GM21723 (cell line): ENCODE measurements around the gene CDK15.

ENCODE experiments used
- ATAC-seq: cut with Tn5 transposase; IDR thresholded peaks from one replicate; pipeline ENCODE4 v1.9.1; 2021; ENCODE audit warnings: mild to moderate bottlenecking, moderate library complexity; ENCODE audit not compliant: unreplicated experiment

Gene CDK15

DNA sequence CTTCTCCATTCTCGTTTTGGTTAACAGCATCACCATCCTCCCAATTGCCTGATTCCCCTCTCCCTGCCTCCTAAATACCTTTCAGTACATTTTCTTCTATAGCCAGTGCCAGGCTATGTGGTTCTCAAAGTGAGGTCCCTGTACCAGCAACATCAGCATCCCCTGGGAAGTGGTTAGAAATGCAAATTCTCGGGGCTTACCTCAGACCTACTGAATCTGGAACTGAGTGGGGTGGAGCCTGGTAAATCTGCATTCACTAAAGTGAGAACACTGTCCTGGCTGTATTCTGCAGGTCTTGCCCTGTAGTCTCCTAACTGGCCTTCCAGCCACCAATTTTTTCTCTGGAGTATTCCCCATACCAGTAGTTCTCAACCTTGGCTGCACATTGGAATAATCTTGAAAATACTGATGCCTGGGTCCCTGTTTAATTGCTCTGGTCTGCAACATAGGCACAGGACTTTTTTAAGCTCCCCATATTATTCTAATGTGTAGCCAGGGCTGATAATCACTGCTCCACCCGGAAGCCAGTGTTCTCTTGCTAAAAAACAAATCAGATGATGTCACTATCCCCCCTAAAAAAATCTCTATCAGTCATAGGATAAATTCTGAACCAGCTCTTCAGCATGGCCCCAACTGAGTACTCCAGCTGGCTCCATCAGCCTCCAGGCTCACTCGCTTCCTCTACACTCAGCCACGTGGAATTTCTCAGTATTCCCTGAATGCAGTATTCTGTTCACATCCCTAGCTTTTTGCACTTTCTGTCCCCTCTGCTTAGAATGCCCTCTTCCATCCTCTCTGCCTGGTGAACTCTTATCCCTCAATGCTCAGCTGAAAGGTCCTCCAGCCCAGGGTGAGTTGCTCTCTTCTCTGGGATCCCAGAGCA is 98.4 kb downstream of the CDK15 start:
- ATAC-seq = peak; percentile 88

GRCh38 chr2:201906777-201907562 is 100.6 kb downstream of the CDK15 start:
- no peak for ATAC-seq

- no peak for ATAC-seq
These were observed 101.2 kb downstream of the CDK15 start for GRCh38 chr2:201907563-201907881.

GRCh38 chr2:201908901-201909300 is 102.6 kb downstream of the CDK15 start:
- ATAC-seq = no peak

DNA sequence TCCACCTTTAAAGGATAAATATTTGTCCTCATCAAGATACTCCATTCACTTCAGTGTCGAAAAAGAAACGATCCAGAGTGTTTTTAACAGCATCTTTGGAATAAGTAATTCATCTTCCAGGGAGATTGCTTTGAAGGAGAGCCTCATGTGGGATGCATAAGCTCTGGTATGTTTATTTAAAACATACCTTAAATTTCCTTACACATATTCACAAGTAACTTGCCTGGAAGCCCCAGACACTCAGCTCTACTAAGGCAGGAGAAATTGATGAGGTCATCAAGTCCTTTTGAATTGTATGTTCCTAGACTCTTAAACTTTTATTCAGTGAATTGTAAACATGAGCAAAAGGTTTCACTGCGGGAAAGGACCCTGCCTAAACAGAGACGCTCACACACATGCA is 103.0 kb downstream of the CDK15 start:
- no peak for ATAC-seq

DNA sequence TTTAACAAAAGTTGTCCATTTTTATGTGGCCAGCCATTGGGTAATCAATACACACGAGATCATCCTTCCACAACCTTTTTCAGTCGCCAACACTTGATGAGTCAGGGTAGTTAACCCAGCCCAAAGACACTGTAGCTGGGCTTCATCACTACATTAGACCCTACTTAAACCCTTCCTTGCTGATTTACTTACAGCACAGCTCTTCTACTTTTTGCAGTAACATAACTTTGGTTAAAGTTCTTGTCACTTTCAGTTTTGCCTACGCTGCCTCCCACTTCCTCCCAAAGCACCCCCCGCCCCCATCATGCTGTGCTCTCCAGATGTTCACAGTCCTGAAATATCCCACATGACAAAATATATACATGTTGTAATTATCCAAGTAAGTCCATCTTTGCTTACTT is 103.6 kb downstream of the CDK15 start:
- peak; percentile 79 for ATAC-seq

DNA sequence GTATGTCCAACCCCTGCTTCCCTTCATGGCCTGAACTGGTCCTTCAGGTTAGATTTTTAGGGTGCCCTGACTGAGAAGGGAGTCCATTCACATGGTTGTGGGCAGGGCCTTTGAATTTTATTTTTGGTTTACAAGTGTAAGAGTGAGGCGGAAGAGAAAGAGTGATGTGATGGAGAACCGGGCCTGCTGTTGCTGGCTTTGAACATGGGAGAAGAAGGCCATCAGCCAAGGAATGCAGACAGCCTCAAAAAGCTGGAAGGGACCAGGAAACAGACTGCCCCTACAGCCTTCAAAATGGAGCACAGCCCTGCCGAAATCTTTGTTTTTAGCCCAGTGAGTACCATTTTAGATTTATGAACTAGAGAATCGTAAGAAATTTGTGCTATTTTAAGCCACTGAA is 105.0 kb downstream of the CDK15 start:
- ATAC-seq = no peak

DNA sequence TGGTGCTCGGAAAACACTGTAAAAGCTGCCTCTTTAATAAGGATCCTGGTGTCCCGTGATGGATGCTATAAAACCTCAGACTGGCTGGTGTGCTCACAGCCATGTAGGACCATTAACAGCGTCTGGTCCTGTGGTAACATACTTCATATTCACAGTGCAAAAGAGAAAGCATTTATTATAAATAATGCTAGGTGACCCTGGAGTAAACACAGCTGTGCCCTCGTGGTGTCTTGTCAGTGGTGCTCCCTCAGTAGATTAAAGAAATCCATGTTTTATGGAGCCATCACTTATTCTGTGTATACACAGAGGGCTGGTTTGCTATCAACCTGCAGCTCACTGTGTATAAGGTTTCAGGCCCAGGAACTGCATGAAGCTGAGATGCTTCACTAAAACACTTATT is 106.9 kb downstream of the CDK15 start:
- ATAC-seq = no peak

- no peak for ATAC-seq
These were observed 109.1 kb downstream of the CDK15 start for GRCh38 chr2:201915446-201915845.

- ATAC-seq = no peak
These were observed 110.2 kb downstream of the CDK15 start for GRCh38 chr2:201916565-201916964.

DNA sequence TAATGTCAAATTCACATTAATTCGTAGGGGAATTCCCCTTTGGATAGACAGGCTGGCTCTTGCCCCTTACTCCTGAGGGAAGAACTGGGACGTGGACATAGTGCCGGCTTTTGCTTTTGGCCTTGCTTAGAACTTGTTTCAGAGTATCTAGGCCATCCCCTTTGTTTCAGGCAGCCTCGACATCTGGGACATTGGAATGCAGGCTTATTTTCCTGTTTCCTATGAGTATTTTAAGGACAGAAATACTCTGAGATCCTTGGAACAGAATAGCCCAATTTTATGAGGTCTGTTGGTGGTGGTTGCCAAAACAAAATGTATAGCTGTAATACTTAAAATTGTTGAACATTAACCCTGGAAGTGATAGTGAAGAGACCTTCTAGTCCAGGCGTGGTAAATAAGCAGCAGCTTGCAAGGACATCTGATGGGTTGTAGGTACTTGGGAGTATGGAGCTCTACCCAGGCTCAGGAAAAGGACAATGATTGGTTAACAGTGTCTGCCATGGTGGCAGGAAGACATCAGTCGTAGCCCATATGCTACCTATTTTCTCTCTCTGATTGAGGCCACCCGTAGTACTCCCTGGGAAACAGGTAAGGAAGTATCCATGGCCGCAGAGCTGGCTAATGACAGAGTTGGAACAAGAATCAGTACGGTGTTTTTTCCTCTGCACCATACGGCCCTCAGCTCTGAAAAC is 112.4 kb downstream of the CDK15 start:
- ATAC-seq = no peak

DNA sequence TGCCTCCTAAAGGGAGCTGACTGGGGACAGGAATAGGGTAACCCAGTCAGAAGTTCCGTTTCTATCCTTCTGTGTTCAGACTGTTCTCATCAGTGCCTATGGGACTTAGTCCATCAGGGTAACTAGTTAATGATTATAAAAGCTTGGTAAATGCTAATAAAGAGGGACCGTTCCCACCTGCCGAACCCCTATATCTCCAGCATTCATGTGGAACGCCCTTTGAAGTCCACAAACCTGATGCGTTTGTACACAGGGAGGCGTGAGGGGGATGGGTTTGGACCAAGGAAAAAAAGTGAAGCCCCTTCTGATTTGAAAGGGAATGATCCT is 112.9 kb downstream of the CDK15 start:
- no peak for ATAC-seq

DNA sequence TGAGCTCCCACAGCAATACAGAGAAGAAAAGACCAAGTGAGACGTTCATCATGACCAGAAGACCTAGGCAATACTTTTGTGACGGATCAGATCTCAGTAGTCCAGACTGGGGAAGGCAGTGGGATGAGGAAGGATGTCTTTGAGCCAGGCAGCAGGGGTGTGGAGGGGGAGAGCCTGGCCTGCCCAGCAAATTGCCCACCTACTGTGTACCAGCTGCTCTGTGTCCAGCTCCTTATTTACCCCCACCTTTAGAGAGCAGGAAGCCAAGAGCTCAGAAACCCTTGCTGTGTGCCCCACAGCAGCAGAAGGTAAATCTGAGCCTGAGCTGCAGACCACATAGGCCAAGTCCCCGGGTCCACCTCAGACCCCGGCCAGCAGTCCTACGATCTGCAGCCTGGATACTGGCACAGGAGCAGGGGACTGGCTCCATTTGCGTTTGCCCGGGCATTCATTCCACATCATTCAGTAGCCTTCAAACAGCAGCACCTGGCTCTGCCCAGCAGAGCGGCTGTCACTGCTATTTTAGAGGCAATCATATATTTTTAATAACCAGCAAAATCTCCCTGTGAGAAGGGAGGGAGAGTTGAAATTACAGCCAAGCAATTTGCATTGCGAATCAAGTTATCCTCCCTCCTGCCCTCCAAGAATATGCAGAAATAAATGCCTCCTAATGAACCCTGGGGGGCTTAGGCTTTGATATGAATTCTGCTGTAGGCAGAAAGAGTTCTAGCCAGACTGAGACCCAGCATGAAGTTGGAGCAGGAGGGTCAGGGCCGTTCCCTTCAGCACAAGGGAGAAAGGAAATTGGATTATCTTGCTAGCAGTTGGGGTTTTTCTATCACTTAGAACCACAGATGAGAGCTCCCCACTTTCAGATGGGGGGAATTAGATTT is 117.3 kb downstream of the CDK15 start:
- ATAC-seq = no peak

DNA sequence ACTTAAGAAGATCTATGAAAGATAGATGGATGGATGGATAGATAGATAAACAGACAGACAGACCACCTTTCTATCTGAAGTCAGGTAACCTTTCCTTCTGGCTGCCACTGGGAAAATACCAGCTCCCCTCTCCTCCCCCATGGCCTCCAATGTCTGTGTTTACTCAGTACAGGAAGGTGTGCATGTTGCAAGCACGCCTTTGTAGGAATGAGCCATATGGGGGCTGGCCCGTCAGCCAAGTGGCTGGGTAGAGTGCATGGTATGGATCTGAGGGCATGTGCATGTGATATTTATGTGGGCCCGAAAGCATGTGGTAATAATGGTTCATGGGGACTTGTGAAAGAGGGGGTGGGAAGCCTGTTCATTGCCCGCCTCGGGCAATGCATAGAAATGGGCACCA is 118.1 kb downstream of the CDK15 start:
- no peak for ATAC-seq

GRCh38 chr2:201925056-201925455 is 118.7 kb downstream of the CDK15 start:
- ATAC-seq = no peak

DNA sequence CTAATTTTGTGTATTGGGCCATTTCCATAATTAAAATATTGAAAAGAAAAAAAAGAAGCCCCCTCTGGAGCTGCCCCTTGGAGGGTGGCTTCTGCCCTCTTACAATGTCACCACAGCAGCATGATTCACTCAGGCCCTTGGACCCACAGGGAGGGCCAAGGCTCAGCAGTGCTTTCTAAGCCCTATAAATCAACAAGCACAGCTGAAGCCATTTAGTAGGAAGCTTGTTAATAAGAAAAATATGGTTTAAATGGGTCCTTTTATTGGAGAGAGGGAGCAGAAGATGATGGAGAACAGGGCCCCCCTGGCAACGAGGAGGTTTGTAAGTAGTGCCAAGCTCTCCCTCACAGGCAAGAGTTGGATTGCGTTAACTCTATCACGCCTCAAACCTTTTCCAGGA is 119.7 kb downstream of the CDK15 start:
- no peak for ATAC-seq

DNA sequence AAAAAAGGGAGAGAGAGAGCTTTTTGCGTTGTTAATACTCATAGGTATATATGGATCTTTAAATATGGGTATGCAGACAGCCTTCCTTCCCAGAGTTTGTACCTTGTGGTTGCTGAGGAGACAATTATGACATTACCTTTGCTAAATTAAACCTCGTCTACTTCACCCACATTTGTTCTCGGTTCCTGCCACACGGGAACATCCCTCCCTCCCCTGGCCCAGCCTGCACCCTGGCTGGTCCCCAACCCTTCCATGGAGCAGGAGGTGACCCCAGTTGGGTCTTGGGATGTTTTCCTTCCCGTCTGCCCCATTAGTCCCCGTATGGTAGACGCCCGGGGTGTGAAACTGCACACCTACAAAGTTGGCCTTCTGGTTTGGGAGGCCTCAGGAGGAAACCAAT is 122.0 kb downstream of the CDK15 start:
- no peak for ATAC-seq

- ATAC-seq = no peak
These were observed 123.1 kb downstream of the CDK15 start for GRCh38 chr2:201929281-201930026.

DNA sequence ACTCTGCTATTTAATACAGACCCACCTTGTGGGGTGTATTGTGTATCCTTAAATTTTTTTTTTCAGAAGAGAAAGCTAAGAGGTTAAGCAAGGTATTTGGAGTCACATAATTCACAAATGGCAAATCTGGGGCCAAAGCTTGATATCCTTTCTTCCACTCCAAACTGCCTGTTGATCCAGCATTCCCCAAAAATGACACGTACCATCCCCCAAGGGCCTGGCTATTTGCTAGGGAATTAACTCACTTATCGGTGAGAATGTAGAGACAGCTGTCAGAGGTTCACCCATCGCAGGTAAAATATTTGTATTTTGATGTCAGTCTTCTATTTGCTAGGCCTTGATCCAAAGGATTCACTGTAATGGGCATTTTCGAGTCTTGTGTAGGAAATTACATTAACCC is 123.7 kb downstream of the CDK15 start:
- ATAC-seq = no peak

GRCh38 chr2:201930831-201931230 is 124.5 kb downstream of the CDK15 start:
- ATAC-seq = no peak
